ENCODE measurements around the gene CAMKK2.

- TF ChIP-seq POLR2A (IDR thresholded peaks at IDR 0.05; ENCODE audit: low read depth, low read length) (no peak), POLR2AphosphoS5 (IDR thresholded peaks at IDR 0.05; ENCODE audit: low read depth, low read length) (no peak), TAF1 (IDR thresholded peaks at IDR 0.05; ENCODE audit: low read depth, low read length) (no peak), POU2F2 (IDR thresholded peaks at IDR 0.05; ENCODE audit: low read depth, low read length) (no peak)
Measured at GRCh38 chr12:121328620-121329019, 32.1 kb upstream of the CAMKK2 start.
